HepG2 (cell line): ENCODE measurements around the gene CCL19. TPM values are rescaled to one million over a fixed set of nuclear protein-coding genes. Genes with fewer than 3 reads are reported as not detected.
A peak's percentile ranks its signal among the peaks of the same experiment; 100 is the strongest.

Source experiments
- ATF5 ChIP-seq: sonication (generic); formaldehyde crosslinking; IDR thresholded peaks from 2 replicates; pipeline ENCODE4 v1.4.0; 2020; ENCODE audit warnings: mild to moderate bottlenecking, low read depth, missing genetic modification reagents
- BCLAF1 ChIP-seq: fragments of 450-650 bp; IDR thresholded peaks from 2 replicates; pipeline ENCODE4 v1.6.1; 2017; ENCODE audit warnings: mild to moderate bottlenecking
- HINFP ChIP-seq: sonication (generic); formaldehyde crosslinking; IDR thresholded peaks from 2 replicates; pipeline ENCODE4 v1.4.0; 2020; ENCODE audit warnings: low read depth, mild to moderate bottlenecking, missing genetic modification reagents
- HNF1A ChIP-seq, 2 experiments: sonication (generic) in 1 of 2; formaldehyde crosslinking in 1 of 2; IDR thresholded peaks; 2 replicates each; pipeline versions ENCODE4 v1.4.0 to v1.6.1; 2016 to 2020; ENCODE audit warnings: borderline replicate concordance in 1 of 2, low read depth in 1 of 2, mild to moderate bottlenecking in 1 of 2, missing genetic modification reagents in 1 of 2
- MIER2 ChIP-seq: IDR thresholded peaks from 2 replicates; pipeline ENCODE4 v1.6.1; 2016; ENCODE audit warnings: missing biosample characterization, missing genetic modification reagents
- MTF2 ChIP-seq: sonication (generic); formaldehyde crosslinking; IDR thresholded peaks from 2 replicates; pipeline ENCODE4 v1.5.0; 2020; ENCODE audit warnings: missing genetic modification reagents, borderline replicate concordance
- NFIC ChIP-seq: IDR thresholded peaks from 2 replicates; pipeline ENCODE4 v1.6.1; 2012; ENCODE audit warnings: mild to moderate bottlenecking, low read length, inconsistent platforms
- SOX6 ChIP-seq, 2 experiments: fragments of 450-650 bp in 1 of 2; sonication (generic) in 1 of 2; formaldehyde crosslinking in 1 of 2; IDR thresholded peaks; 2 replicates each; pipeline versions ENCODE4 v1.4.0 to v1.6.1; 2017 to 2020; ENCODE audit warnings: antibody characterized with exemption in 1 of 2, mild to moderate bottlenecking in 1 of 2, missing genetic modification reagents in 1 of 2
- ZNF274 ChIP-seq: sonication (generic); formaldehyde crosslinking; IDR thresholded peaks from 2 replicates; pipeline ENCODE4 v1.5.1; 2020; ENCODE audit warnings: mild to moderate bottlenecking, missing genetic modification reagents
- ZNF362 ChIP-seq: sonication (generic); formaldehyde crosslinking; IDR thresholded peaks from 2 replicates; pipeline ENCODE4 v1.4.0; 2020; ENCODE audit warnings: missing genetic modification reagents, mild to moderate bottlenecking, borderline replicate concordance
- ZNF567 ChIP-seq: sonication (generic); formaldehyde crosslinking; IDR thresholded peaks from 2 replicates; pipeline ENCODE4 v1.8.1; 2023; ENCODE audit warnings: mild to moderate bottlenecking, missing genetic modification reagents, borderline replicate concordance
- ZNF570 ChIP-seq: sonication (generic); formaldehyde crosslinking; IDR thresholded peaks from 2 replicates; pipeline ENCODE4 v1.4.0; 2020; ENCODE audit warnings: mild to moderate bottlenecking, missing genetic modification reagents, borderline replicate concordance
- polyA plus RNA-seq, 8 experiments: library from polyadenylated mRNA; depleted of rRNA in 3 of 8; stranded (reverse) in 7 of 8; unstranded in 1 of 8; fragments of >200 nt; fragmentation: Illumina TruSeq in 4 of 8; extraction: Trizol in 4 of 8; gene quantifications; 2 replicates each; pipeline versions ENCODE4 v1.2.1 to v1.2.3, GENCODE V29; 2011 to 2016; ENCODE audit warnings: low read depth in 4 of 8, missing spikeins in 1 of 8, mixed read lengths in 1 of 8; ENCODE audit not compliant: insufficient read depth in 1 of 8
- total RNA-seq, 5 experiments: library from RNA; depleted of rRNA; stranded (reverse); fragments of >200 nt; fragmentation: Illumina TruSeq; extraction: Trizol; gene quantifications; 2 replicates each; pipeline ENCODE4 v1.2.3, GENCODE V29; 2016; ENCODE audit warnings: low read depth in 1 of 5

The CCL19 gene
- total and polyA plus RNA-seq, 2 of the 13 experiments (the other 11 are each of a cell fraction or from before 2014, with no cell fraction given): not detected

GRCh38 chr9:34688329-34689115 is 2.6 kb downstream of the CCL19 start (continued):
- TF ChIP-seq HNF1A (IDR thresholded peaks at IDR 0.05; ENCODE audit: low read depth) (no peak), HNF1A (CRISPR knock-in tag; IDR thresholded peaks at IDR 0.05; ENCODE audit: borderline replicate concordance) (no peak; the same call in 1 of the 2 replicates), ZNF570 (CRISPR knock-in tag) (no peak), HINFP (CRISPR knock-in tag) (no peak), BCLAF1 (no peak), ZNF274 (CRISPR knock-in tag) (no peak), MIER2 (CRISPR knock-in tag) (peak; percentile 51; the same call in 1 of the 2 replicates), ZNF362 (CRISPR knock-in tag) (no peak), MTF2 (CRISPR knock-in tag) (no peak), SOX6 (IDR thresholded peaks at IDR 0.05) (no peak), SOX6 (CRISPR knock-in tag; IDR thresholded peaks at IDR 0.05) (peak; percentile 86), NFIC (no peak), ATF5 (no peak), ZNF567 (CRISPR knock-in tag) (no peak)
